Measurements from ENCODE around the gene UPK3BL1.
"Not testable (repeated sequence)": the region's sequence is repeated elsewhere in the genome, so short reads cannot be mapped to it uniquely, and the experiment has no call there.

DNA sequence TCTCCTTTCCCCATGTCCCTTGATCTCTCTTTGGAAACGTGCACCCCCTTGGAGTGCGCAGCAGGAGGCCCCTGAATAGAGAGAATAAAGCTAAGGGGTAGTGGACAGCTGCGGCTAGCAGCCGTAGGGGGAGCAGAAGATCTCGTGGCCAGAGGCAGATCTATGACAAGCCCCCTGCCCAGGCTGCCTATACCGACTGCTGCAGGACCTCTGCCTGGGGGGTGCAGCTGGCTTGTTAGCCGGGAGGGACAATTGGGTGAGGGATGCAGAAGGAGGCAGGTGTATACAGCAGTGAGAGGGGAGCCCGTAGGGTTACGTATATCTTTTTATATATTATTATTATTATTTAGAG lies 29.3 kb upstream of the UPK3BL1 start:
- TF ChIP-seq CTCF, POLR2A (IDR thresholded peaks at IDR 0.05): not testable (repeated sequence)
